ENCODE data around the gene SCRT2. TPM values are rescaled to one million over a fixed set of nuclear protein-coding genes. Genes with fewer than 3 reads are reported as not detected.

SCRT2 gene
- total and polyA plus RNA-seq, 9 of the 15 experiments (the other 6 are each of a cell fraction or from before 2014, with no cell fraction given), result 0.04 to 0.75 (median 0.13) TPM; not detected in 2

DNA sequence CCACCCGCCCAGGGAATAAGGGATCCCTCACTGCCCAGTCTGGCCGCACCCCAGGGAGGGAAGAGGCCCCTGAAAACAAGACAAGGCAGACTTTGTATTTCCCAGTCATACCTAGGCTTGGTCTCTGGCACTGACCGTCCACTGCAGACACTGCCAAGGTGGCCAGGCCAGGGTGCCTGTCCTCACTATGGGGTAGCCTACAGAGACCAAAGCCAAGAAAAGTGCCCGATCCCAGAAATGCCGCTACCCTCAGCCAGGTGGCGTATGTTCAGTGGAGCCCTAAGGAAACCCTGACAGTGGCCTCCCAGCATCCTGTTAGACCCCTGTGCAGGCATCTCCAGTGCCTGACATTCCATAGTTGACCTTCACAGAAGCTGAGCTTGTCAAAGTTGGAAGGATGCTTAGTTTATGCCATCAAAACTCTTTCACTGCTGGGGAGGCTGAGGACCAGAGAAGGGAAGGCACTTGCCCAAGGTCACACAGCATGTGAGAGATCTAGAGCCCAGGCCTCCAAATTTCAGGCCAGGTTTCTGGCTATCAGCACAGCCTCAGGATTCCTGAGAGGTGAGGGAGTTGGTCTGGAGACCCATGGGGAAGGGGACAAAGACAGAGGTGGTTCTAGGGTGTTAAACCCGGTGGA, 2.5 kb downstream of the SCRT2 start (continued):
- TF ChIP-seq, protein P1, sequence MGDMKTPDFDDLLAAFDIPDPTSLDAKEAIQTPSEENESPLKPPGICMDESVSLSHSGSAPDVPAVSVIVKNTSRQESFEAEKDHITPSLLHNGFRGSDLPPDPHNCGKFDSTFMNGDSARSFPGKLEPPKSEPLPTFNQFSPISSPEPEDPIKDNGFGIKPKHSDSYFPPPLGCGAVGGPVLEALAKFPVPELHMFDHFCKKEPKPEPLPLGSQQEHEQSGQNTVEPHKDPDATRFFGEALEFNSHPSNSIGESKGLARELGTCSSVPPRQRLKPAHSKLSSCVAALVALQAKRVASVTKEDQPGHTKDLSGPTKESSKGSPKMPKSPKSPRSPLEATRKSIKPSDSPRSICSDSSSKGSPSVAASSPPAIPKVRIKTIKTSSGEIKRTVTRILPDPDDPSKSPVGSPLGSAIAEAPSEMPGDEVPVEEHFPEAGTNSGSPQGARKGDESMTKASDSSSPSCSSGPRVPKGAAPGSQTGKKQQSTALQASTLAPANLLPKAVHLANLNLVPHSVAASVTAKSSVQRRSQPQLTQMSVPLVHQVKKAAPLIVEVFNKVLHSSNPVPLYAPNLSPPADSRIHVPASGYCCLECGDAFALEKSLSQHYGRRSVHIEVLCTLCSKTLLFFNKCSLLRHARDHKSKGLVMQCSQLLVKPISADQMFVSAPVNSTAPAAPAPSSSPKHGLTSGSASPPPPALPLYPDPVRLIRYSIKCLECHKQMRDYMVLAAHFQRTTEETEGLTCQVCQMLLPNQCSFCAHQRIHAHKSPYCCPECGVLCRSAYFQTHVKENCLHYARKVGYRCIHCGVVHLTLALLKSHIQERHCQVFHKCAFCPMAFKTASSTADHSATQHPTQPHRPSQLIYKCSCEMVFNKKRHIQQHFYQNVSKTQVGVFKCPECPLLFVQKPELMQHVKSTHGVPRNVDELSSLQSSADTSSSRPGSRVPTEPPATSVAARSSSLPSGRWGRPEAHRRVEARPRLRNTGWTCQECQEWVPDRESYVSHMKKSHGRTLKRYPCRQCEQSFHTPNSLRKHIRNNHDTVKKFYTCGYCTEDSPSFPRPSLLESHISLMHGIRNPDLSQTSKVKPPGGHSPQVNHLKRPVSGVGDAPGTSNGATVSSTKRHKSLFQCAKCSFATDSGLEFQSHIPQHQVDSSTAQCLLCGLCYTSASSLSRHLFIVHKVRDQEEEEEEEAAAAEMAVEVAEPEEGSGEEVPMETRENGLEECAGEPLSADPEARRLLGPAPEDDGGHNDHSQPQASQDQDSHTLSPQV (IDR thresholded peaks at IDR 0.05), result 0 out of 2 replicates have a peak, but pooled peaks have one; percentile 33
- TF ChIP-seq, protein P2, sequence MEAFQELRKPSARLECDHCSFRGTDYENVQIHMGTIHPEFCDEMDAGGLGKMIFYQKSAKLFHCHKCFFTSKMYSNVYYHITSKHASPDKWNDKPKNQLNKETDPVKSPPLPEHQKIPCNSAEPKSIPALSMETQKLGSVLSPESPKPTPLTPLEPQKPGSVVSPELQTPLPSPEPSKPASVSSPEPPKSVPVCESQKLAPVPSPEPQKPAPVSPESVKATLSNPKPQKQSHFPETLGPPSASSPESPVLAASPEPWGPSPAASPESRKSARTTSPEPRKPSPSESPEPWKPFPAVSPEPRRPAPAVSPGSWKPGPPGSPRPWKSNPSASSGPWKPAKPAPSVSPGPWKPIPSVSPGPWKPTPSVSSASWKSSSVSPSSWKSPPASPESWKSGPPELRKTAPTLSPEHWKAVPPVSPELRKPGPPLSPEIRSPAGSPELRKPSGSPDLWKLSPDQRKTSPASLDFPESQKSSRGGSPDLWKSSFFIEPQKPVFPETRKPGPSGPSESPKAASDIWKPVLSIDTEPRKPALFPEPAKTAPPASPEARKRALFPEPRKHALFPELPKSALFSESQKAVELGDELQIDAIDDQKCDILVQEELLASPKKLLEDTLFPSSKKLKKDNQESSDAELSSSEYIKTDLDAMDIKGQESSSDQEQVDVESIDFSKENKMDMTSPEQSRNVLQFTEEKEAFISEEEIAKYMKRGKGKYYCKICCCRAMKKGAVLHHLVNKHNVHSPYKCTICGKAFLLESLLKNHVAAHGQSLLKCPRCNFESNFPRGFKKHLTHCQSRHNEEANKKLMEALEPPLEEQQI (IDR thresholded peaks at IDR 0.05), result no peak
- TF ChIP-seq DACH1 (IDR thresholded peaks at IDR 0.05; ENCODE audit: partially characterized antibody) (peak; percentile 12), CXXC5 (CRISPR knock-in tag; IDR thresholded peaks at IDR 0.05) (no peak), ZNF668 (CRISPR knock-in tag; IDR thresholded peaks at IDR 0.05) (no peak), RBBP5 (IDR thresholded peaks at IDR 0.05; ENCODE audit: borderline replicate concordance, insufficient read depth, low read length, poor library complexity, severe bottlenecking) (no peak), RBM22 (IDR thresholded peaks at IDR 0.05; ENCODE audit: low read depth, low read length, poor library complexity, severe bottlenecking) (no peak), SMC3 (conservative IDR thresholded peaks at IDR 0.05; ENCODE audit: insufficient read depth, low read depth, low read length) (no peak), ZSCAN29 (IDR thresholded peaks at IDR 0.05) (no peak), PHF20 (IDR thresholded peaks at IDR 0.05; ENCODE audit: partially characterized antibody) (peak; percentile 19), MCM7 (IDR thresholded peaks at IDR 0.05) (no peak), BRD9 (IDR thresholded peaks at IDR 0.05; ENCODE audit: low read depth, partially characterized antibody) (peak; percentile 82), KLF6 (CRISPR knock-in tag; IDR thresholded peaks at IDR 0.05; ENCODE audit: borderline replicate concordance) (no peak), HMG20A (CRISPR knock-in tag; conservative IDR thresholded peaks at IDR 0.05) (no peak)
- TF ChIP-seq, protein P3, sequence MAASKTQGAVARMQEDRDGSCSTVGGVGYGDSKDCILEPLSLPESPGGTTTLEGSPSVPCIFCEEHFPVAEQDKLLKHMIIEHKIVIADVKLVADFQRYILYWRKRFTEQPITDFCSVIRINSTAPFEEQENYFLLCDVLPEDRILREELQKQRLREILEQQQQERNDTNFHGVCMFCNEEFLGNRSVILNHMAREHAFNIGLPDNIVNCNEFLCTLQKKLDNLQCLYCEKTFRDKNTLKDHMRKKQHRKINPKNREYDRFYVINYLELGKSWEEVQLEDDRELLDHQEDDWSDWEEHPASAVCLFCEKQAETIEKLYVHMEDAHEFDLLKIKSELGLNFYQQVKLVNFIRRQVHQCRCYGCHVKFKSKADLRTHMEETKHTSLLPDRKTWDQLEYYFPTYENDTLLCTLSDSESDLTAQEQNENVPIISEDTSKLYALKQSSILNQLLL (CRISPR knock-in tag; IDR thresholded peaks at IDR 0.05; ENCODE audit: borderline replicate concordance), result no peak
- TF ChIP-seq, protein P4, sequence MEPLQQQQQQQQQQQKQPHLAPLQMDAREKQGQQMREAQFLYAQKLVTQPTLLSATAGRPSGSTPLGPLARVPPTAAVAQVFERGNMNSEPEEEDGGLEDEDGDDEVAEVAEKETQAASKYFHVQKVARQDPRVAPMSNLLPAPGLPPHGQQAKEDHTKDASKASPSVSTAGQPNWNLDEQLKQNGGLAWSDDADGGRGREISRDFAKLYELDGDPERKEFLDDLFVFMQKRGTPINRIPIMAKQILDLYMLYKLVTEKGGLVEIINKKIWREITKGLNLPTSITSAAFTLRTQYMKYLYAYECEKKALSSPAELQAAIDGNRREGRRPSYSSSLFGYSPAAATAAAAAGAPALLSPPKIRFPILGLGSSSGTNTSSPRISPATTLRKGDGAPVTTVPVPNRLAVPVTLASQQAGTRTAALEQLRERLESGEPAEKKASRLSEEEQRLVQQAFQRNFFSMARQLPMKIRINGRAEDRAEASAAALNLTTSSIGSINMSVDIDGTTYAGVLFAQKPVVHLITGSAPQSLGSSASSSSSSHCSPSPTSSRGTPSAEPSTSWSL (CRISPR knock-in tag; IDR thresholded peaks at IDR 0.05; ENCODE audit: borderline replicate concordance), result no peak
- TF ChIP-seq, protein P5, sequence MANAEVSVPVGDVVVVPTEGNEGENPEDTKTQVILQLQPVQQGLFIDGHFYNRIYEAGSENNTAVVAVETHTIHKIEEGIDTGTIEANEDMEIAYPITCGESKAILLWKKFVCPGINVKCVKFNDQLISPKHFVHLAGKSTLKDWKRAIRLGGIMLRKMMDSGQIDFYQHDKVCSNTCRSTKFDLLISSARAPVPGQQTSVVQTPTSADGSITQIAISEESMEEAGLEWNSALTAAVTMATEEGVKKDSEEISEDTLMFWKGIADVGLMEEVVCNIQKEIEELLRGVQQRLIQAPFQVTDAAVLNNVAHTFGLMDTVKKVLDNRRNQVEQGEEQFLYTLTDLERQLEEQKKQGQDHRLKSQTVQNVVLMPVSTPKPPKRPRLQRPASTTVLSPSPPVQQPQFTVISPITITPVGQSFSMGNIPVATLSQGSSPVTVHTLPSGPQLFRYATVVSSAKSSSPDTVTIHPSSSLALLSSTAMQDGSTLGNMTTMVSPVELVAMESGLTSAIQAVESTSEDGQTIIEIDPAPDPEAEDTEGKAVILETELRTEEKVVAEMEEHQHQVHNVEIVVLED (CRISPR knock-in tag; IDR thresholded peaks at IDR 0.05), result no peak

Data from K562 (cell line).